ENCODE data around the gene RABGGTA. TPM values are rescaled to one million over a fixed set of nuclear protein-coding genes. Genes with fewer than 3 reads are reported as not detected.

The RABGGTA gene
- polyA plus RNA-seq, 2 of the 4 experiments (the other 2 are of a cell fraction) = 18.6 to 21.9 TPM

DNA sequence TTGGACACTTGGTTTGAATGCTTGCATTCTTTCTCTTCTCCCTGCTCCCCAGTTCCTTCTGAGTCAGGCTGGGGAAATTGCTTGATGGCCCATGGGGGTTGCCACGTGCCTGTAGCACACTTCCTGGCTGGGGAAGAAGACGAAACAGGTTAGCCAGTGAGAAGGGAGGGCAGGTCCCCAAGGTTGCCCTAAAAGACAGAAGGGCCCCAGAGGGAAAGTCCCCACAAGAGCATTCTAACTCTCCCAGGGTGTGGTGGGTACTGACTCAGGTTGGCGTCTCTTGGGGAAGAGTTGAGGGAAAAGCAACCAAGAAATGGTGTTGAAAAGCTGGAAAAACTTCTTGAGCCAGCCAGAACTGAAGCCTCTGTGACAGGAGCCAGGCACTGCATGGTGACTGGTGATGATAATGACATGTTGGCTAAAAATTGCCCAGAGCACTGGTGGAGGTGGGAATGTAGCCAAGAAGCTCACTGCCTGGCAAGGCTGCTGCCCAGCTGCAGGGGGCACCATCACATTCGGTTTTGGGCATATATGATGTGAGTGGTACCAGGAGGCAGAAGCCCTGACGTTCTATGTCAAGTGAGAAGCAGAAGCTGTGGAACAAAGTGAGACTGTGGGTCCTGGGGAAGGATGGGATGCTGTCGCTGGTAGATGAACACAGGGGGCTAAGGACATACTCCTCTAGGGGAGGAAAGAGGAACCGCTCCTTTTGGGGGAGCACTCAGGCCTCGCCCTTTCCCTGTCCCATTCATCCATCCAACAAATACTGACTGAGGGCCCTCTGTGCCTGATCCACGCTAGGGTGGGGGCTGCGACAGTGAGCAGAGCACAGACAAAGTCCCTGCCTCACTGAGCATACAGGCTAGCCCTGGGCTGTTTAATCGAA is 8.1 kb upstream of the RABGGTA start:
- peak in 1 of 2 experiments; percentile 41 for DNase-seq (ENCODE audit: low read depth in 1 of 2, low spot score in 1 of 2)
- H3K4me2 ChIP-seq = no peak overlapping the region
- ATAC-seq = peak; percentile 66 to 69; a peak in 5 of 6 replicates
- no peaks in the 10 kb centered on the region for H3K9me3 ChIP-seq
- FAIRE-seq = no peak
- 61% methylated on average over 11 of the region's 11 CpGs for WGBS (ENCODE audit: missing lambda C conversion rate)
- TF ChIP-seq TP53 (CRISPR knock-in tag; IDR thresholded peaks at IDR 0.05) = no peak
- TF ChIP-seq ELK1 (IDR thresholded peaks at IDR 0.05; ENCODE audit: low read depth, low read length) = no peak
- TF ChIP-seq BHLHE40 (IDR thresholded peaks at IDR 0.05; ENCODE audit: low read depth, low read length) = no peak
- no peak for TF ChIP-seq KDM1A (IDR thresholded peaks at IDR 0.05; ENCODE audit: low read depth)
- TF ChIP-seq NFE2L2 (conservative IDR thresholded peaks at IDR 0.05; ENCODE audit: low read length) = no peak
- no peak for TF ChIP-seq CHD4 (IDR thresholded peaks at IDR 0.05; ENCODE audit: borderline replicate concordance)
- no peak for TF ChIP-seq RNF2 (IDR thresholded peaks at IDR 0.05; ENCODE audit: borderline replicate concordance, low read depth)
- TF ChIP-seq RFX5 (IDR thresholded peaks at IDR 0.05) = peak; percentile 60; the same call in 1 of the 2 replicates
- TF ChIP-seq TFCP2L1 (CRISPR knock-in tag; IDR thresholded peaks at IDR 0.05) = no peak
- TF ChIP-seq HES2 (IDR thresholded peaks at IDR 0.05) = no peak
- TF ChIP-seq POLR2AphosphoS2 (conservative IDR thresholded peaks at IDR 0.05; ENCODE audit: low read length) = no peak
- TF ChIP-seq RAD21 (conservative IDR thresholded peaks at IDR 0.05 in 1 of 2, IDR thresholded peaks at IDR 0.05 in 1 of 2) = peak in 1 of 2 experiments; percentile 19; a peak in 1 of 5 replicates
- no peak for TF ChIP-seq CBX8 (IDR thresholded peaks at IDR 0.05)
- TF ChIP-seq PBX3 (IDR thresholded peaks at IDR 0.05) = no peak
- TF ChIP-seq FOSB (CRISPR knock-in tag; IDR thresholded peaks at IDR 0.05) = no peak
- no peak for TF ChIP-seq CBX2 (IDR thresholded peaks at IDR 0.05; ENCODE audit: borderline replicate concordance, low read depth)
- POLR2A ChIA-PET = interaction anchor here (1.2 to 1.6 kb wide), 3 partner anchors 8 to 37 kb away, joined by 3 to 5 read pairs (median 3); partner anchors contain the start of genes RABGGTA and TINF2
- no peak overlapping the region for H3K4me3 ChIP-seq
- CTCF ChIA-PET = interaction anchor here (1.7 to 34.0 kb wide), 5 partner anchors 7 to 152 kb away, joined by 4 to 469 read pairs (median 7); partner anchors contain the start of genes CIDEB, DHRS1, LTB4R and LTB4R2
- H3K4me1 ChIP-seq = no peaks in the 10 kb centered on the region
- H3K27ac ChIP-seq = no peak overlapping the region

GRCh38 chr14:24278424-24278823 is 7.0 kb upstream of the RABGGTA start:
- no peak for FAIRE-seq

More at GRCh38 chr14:24278424-24278823, 7.0 kb upstream of the RABGGTA start:
- H3K4me1 ChIP-seq = no peaks in the 10 kb centered on the region
- DNase-seq (ENCODE audit: low read depth in 1 of 2, low spot score in 1 of 2) (no peak), ATAC-seq (no peak)
- ChIA-PET POLR2A (no interaction called here), CTCF (interaction anchor here (2.1 to 34.0 kb wide), 2 partner anchors 25 to 36 kb away, joined by 7 to 469 read pairs; partner anchors contain the start of genes CIDEB, DHRS1, LTB4R and LTB4R2)
- no peak overlapping the region for H3K4me2 ChIP-seq
- H3K4me3 ChIP-seq = no peak overlapping the region
- TF ChIP-seq, protein P1, sequence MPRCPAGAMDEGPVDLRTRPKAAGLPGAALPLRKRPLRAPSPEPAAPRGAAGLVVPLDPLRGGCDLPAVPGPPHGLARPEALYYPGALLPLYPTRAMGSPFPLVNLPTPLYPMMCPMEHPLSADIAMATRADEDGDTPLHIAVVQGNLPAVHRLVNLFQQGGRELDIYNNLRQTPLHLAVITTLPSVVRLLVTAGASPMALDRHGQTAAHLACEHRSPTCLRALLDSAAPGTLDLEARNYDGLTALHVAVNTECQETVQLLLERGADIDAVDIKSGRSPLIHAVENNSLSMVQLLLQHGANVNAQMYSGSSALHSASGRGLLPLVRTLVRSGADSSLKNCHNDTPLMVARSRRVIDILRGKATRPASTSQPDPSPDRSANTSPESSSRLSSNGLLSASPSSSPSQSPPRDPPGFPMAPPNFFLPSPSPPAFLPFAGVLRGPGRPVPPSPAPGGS (IDR thresholded peaks at IDR 0.05) = no peak
- TF ChIP-seq CHD4 (IDR thresholded peaks at IDR 0.05; ENCODE audit: borderline replicate concordance) (no peak), RARB (CRISPR knock-in tag; IDR thresholded peaks at IDR 0.05) (no peak), ZSCAN20 (CRISPR knock-in tag; IDR thresholded peaks at IDR 0.05) (no peak), ZC3H11A (IDR thresholded peaks at IDR 0.05) (no peak)
- WGBS (ENCODE audit: missing lambda C conversion rate) = 83% methylated on average over 5 of the region's 5 CpGs
- no peak overlapping the region for H3K27ac ChIP-seq
- no peaks in the 10 kb centered on the region for H3K9me3 ChIP-seq
